HCT116 (cell line): ENCODE measurements around the gene GRB2. TPM values are rescaled to one million over a fixed set of nuclear protein-coding genes. Genes with fewer than 3 reads are reported as not detected.

Experiments
- ATAC-seq: fragments of 200-7000 bp; cut with Tn5 transposase; 2 replicates; pipeline ENCODE4 v1.9.1; 2020; ENCODE audit warnings: mild to moderate bottlenecking, moderate library complexity
- BruUV-seq: library from RNA; stranded (reverse); fragments of 400-500 nt; replicated peaks from 2 replicates; lab custom pipeline; 2021; lab: Mats Ljungman, UMichigan
- CTCF ChIA-PET: fragments of 300-600 bp; sonication (Branson Sonifier 250); formaldehyde crosslinking; loops from one replicate; lab custom pipeline; 2021; ENCODE audit warnings: antibody characterized with exemption; lab: Charles Lee
- POLR2A ChIA-PET: fragments of 300-600, 350-600 bp; sonication (Branson Sonifier 250); formaldehyde crosslinking; loops from one replicate; lab custom pipeline; 2021; ENCODE audit warnings: antibody characterized with exemption; lab: Charles Lee
- RAD21 ChIA-PET, 2 experiments: fragments of 300-600 bp; sonication (Branson Sonifier 250); formaldehyde crosslinking; loops; one replicate each; lab custom pipeline; 2023; ENCODE audit warnings: low total read pairs in 2 of 2; ENCODE audit not compliant: uncharacterized antibody in 2 of 2, unreplicated experiment in 2 of 2, low non-redundant PET in 1 of 2; lab: Charles Lee
- DNase-seq: peaks from one replicate; pipeline ENCODE4 v3.0.0-alpha.2; 2010; ENCODE audit warnings: low read depth, low spot score
- H2AFZ ChIP-seq: fragments of 200-600 bp; shearing (Covaris generic), sonication (generic); 2 replicates; pipeline ENCODE4 v1.6.1; 2017; ENCODE audit warnings: low read depth, mixed run types, mixed read lengths, antibody characterized with exemption, low read length; ENCODE audit not compliant: poor library complexity, severe bottlenecking
- H3K27ac ChIP-seq: 2 replicates; pipeline ENCODE4 v1.5.1; 2012; ENCODE audit warnings: low read depth, low read length
- H3K27me3 ChIP-seq: fragments of 200-600 bp; sonication (generic); 2 replicates; pipeline ENCODE4 v1.6.1; 2016; ENCODE audit warnings: mixed run types, low read length, mixed read lengths; ENCODE audit not compliant: insufficient read depth
- H3K36me3 ChIP-seq, 2 experiments: fragments of 200-500 bp in 1 of 2; fragments of 200-600 bp in 1 of 2; sonication (Bioruptor generic) in 1 of 2; sonication (generic) in 1 of 2; 2 replicates each; pipeline versions ENCODE4 v1.5.1 to v1.6.1; 2014 to 2016; ENCODE audit warnings: low read length in 2 of 2, inconsistent platforms in 1 of 2, mixed read lengths in 1 of 2, mixed run types in 1 of 2; ENCODE audit not compliant: insufficient read depth in 2 of 2, control insufficient read depth in 1 of 2
- H3K4me1 ChIP-seq, 2 experiments: fragments of 200-600 bp in 1 of 2; sonication (generic) in 1 of 2; 2 replicates each; pipeline versions ENCODE4 v1.5.1 to v1.6.1; 2012 to 2017; ENCODE audit warnings: low read length in 2 of 2, inconsistent platforms in 1 of 2, mild to moderate bottlenecking in 1 of 2, mixed read lengths in 1 of 2, mixed run types in 1 of 2, moderate library complexity in 1 of 2; ENCODE audit not compliant: insufficient read depth in 2 of 2, control insufficient read depth in 1 of 2
- H3K4me2 ChIP-seq: fragments of 200-600 bp; sonication (generic); 2 replicates; pipeline ENCODE4 v1.6.1; 2017; ENCODE audit warnings: mixed run types, low read length, mixed read lengths
- H3K4me3 ChIP-seq, 2 experiments: fragments of 200-600 bp in 1 of 2; sonication (generic) in 1 of 2; replicated peaks in 1 of 2; 2 replicates each; pipeline ENCODE4 v1.5.1; 2011 to 2016; ENCODE audit warnings: low read length in 2 of 2, control low read depth in 1 of 2, low read depth in 1 of 2, mild to moderate bottlenecking in 1 of 2, mixed read lengths in 1 of 2, mixed run types in 1 of 2
- H3K79me2 ChIP-seq: fragments of 200-600 bp; sonication (generic); 2 replicates; pipeline ENCODE4 v1.6.1; 2017; ENCODE audit warnings: mild to moderate bottlenecking, mixed run types, low read length, moderate library complexity, mixed read lengths; ENCODE audit not compliant: insufficient read depth
- H3K9ac ChIP-seq: fragments of 200-600 bp; sonication (generic); 2 replicates; pipeline ENCODE4 v1.6.1; 2016; ENCODE audit warnings: low read length, mixed read lengths
- H3K9me2 ChIP-seq: fragments of 200-600 bp; sonication (generic), shearing (Covaris generic); 2 replicates; pipeline ENCODE4 v1.6.1; 2017; ENCODE audit warnings: mixed run types, mild to moderate bottlenecking, moderate library complexity; ENCODE audit not compliant: insufficient read depth
- H3K9me3 ChIP-seq, 2 experiments: fragments of 200-500 bp in 1 of 2; fragments of 200-600 bp in 1 of 2; sonication (Bioruptor generic) in 1 of 2; sonication (generic) in 1 of 2; 2 replicates each; pipeline ENCODE4 v1.6.1; 2014 to 2017; ENCODE audit warnings: low read length in 2 of 2, mixed read lengths in 2 of 2, inconsistent platforms in 1 of 2, low read depth in 1 of 2, mild to moderate bottlenecking in 1 of 2, mixed run types in 1 of 2, moderate library complexity in 1 of 2; ENCODE audit not compliant: control insufficient read depth in 1 of 2, insufficient read depth in 1 of 2
- H4K20me1 ChIP-seq: fragments of 200-600 bp; sonication (generic), shearing (Covaris generic); 2 replicates; pipeline ENCODE4 v1.6.1; 2017; ENCODE audit warnings: mixed run types, mild to moderate bottlenecking, moderate library complexity; ENCODE audit not compliant: insufficient read depth
- ATF3 ChIP-seq: IDR thresholded peaks from 2 replicates; pipeline ENCODE4 v1.6.1; 2012
- CTCF ChIP-seq, 3 experiments: fragments of 200-600 bp in 1 of 3; sonication (generic) in 1 of 3; IDR thresholded peaks in 2 of 3; conservative IDR thresholded peaks in 1 of 3; 2 replicates each; pipeline ENCODE4 v1.5.1; 2012 to 2017; ENCODE audit warnings: low read depth in 2 of 3, low read length in 2 of 3, antibody characterized with exemption in 1 of 3, borderline replicate concordance in 1 of 3, control low read depth in 1 of 3, mild to moderate bottlenecking in 1 of 3, mixed read lengths in 1 of 3, mixed run types in 1 of 3, moderate library complexity in 1 of 3; ENCODE audit not compliant: insufficient read depth in 1 of 3
- EZH2 ChIP-seq: fragments of 200-600 bp; sonication (generic); IDR thresholded peaks from 2 replicates; pipeline ENCODE4 v1.6.1; 2017; ENCODE audit warnings: antibody characterized with exemption, mixed run types
- FOSL1 ChIP-seq: IDR thresholded peaks from 2 replicates; pipeline ENCODE4 v1.6.1; 2012; ENCODE audit warnings: low read depth
- JUND ChIP-seq: IDR thresholded peaks from 2 replicates; pipeline ENCODE4 v1.6.1; 2012
- POLR2A ChIP-seq: IDR thresholded peaks from 2 replicates; pipeline ENCODE4 v1.7.0; 2011; ENCODE audit warnings: borderline replicate concordance; ENCODE audit not compliant: insufficient read depth, insufficient read length; ENCODE audit errors: extremely low read depth
- POLR2AphosphoS5 ChIP-seq: IDR thresholded peaks from 2 replicates; pipeline ENCODE4 v1.6.1; 2011; ENCODE audit warnings: mild to moderate bottlenecking, low read depth, low read length, moderate library complexity
- RAD21 ChIP-seq: IDR thresholded peaks from 2 replicates; pipeline ENCODE4 v1.6.1; 2012; ENCODE audit warnings: low read depth, mild to moderate bottlenecking
- REST ChIP-seq: IDR thresholded peaks from 2 replicates; pipeline ENCODE4 v1.6.1; 2012; ENCODE audit warnings: low read depth
- SIN3A ChIP-seq: IDR thresholded peaks from 2 replicates; pipeline ENCODE4 v1.6.1; 2012; ENCODE audit warnings: low read depth
- SRF ChIP-seq: IDR thresholded peaks from 2 replicates; pipeline ENCODE4 v1.6.1; 2012; ENCODE audit warnings: low read depth
- ZFX ChIP-seq: fragments of 450-650 bp; IDR thresholded peaks from 2 replicates; pipeline ENCODE4 v1.6.1; 2017
- intact Hi-C: fragments of 100-400 bp; cut with micrococcal nuclease; formaldehyde crosslinking; loops from 2 replicates; pipeline ENCODE4 v1.10.0; 2022
- total RNA-seq: library from RNA; stranded (reverse); gene quantifications from one replicate; pipeline ENCODE4 v1.2.1, GENCODE V29; 2021; ENCODE audit not compliant: unreplicated experiment

The GRB2 gene
- total RNA-seq, 1 experiment from 2014 or later, result 146 TPM

GRCh38 chr17:75404731-75405364 is 630 bp downstream of the GRB2 start:
- Histone ChIP-seq H3K4me1 (peaks cover 5 to 19% of the 10 kb centered on the region in 2 experiments), H3K9me2 (no peaks in the 10 kb centered on the region), H4K20me1 (peaks cover 13% of the 10 kb centered on the region), H3K4me2 (peak overlapping the region; percentile 78), H3K36me3 (no peaks in the 10 kb centered on the region; a peak in 1 of 4 replicates), H3K9ac (peak overlapping the region; percentile 96), H2AFZ (no peak overlapping the region), H3K4me3 (peak overlapping the region; percentile 97), H3K27ac (peak overlapping the region; percentile 87), H3K27me3 (no peaks in the 10 kb centered on the region), H3K79me2 (peaks cover 56% of the 10 kb centered on the region), H3K9me3 (no peaks in the 10 kb centered on the region)
- DNase-seq (no peak), ATAC-seq (peak; percentile 52)
- ChIA-PET CTCF (interaction anchor here (0.6 to 2.1 kb wide), 14 partner anchors 11 to 355 kb away, joined by 3 to 13 read pairs (median 5); partner anchors contain the start of genes GGA3, MIF4GD, MRPS7 and SLC25A19), RAD21 (interaction anchor here in 1 of 2 experiments (0.6 to 1.1 kb wide), 3 partner anchors 11 to 135 kb away, joined by 3 to 7 read pairs (median 5); partner anchors contain the start of gene SLC25A19), POLR2A (interaction anchor here (1.1 to 1.7 kb wide), 3 partner anchors 8 to 134 kb away, joined by 6 to 14 read pairs (median 13); partner anchors contain the start of gene MIF4GD)
- BruUV-seq, result no TSS peak
- intact Hi-C loops, result loop anchor here (1.0 to 2.0 kb wide), 3 partner anchors 82 to 164 kb away; partner anchors contain the start of gene MIF4GD
- no peak for TF ChIP-seq POLR2AphosphoS5
- 0 out of 2 replicates have a peak, but pooled peaks have one; percentile 49 for TF ChIP-seq SIN3A

GRCh38 chr17:75404223-75404730 is 1.2 kb downstream of the GRB2 start:
- H3K36me3 ChIP-seq, result no peaks in the 10 kb centered on the region; a peak in 1 of 4 replicates
- ATAC-seq, result peak; percentile 53
- ChIA-PET CTCF (interaction anchor here (0.6 to 1.7 kb wide), 2 partner anchors 81 to 115 kb away, joined by 3 to 9 read pairs; partner anchors contain the start of gene SLC25A19), POLR2A (no interaction called here), RAD21 (no interaction called here)
- H2AFZ ChIP-seq, result no peak overlapping the region
- H4K20me1 ChIP-seq, result peaks cover 13% of the 10 kb centered on the region
- peaks cover 62% of the 10 kb centered on the region for H3K79me2 ChIP-seq
- peak overlapping the region; percentile 87 for H3K27ac ChIP-seq
- H3K4me3 ChIP-seq, result peak overlapping the region; percentile 97
- no peaks in the 10 kb centered on the region for H3K27me3 ChIP-seq
- peak overlapping the region; percentile 96 for H3K9ac ChIP-seq
- H3K4me2 ChIP-seq, result peak overlapping the region; percentile 78
- no peaks in the 10 kb centered on the region for H3K9me3 ChIP-seq
- no peaks in the 10 kb centered on the region for H3K9me2 ChIP-seq
- TSS peak; percentile 56 for BruUV-seq
- H3K4me1 ChIP-seq, result peaks cover 5 to 19% of the 10 kb centered on the region in 2 experiments
- intact Hi-C loops, result loop anchor here (1.0 to 2.0 kb wide), 3 partner anchors 81 to 163 kb away; partner anchors contain the start of gene MIF4GD
- peak; percentile 69 for DNase-seq
- no peak for TF ChIP-seq SRF
- peak; percentile 87 for TF ChIP-seq RAD21
- TF ChIP-seq POLR2A, result no peak
- TF ChIP-seq REST, result no peak
- no peak for TF ChIP-seq ZFX
- TF ChIP-seq EZH2, result no peak
- TF ChIP-seq ATF3, result no peak
- TF ChIP-seq CTCF (IDR thresholded peaks at IDR 0.05 in 2 of 3, conservative IDR thresholded peaks at IDR 0.05 in 1 of 3; ENCODE audit: borderline replicate concordance in 1 of 3, insufficient read depth in 1 of 3, low read depth in 2 of 3, low read length in 2 of 3), result peak; percentile 94 to 98 (median 97)
- no peak for TF ChIP-seq FOSL1
- TF ChIP-seq POLR2AphosphoS5, result no peak
- TF ChIP-seq SIN3A, result peak; percentile 11; the same call in 1 of the 2 replicates
- TF ChIP-seq JUND, result no peak
